Effector CD8-positive, alpha-beta T cell (primary cell): Measurements from ENCODE around the gene ZNF37A.
"Not testable (repeated sequence)": the region's sequence is repeated elsewhere in the genome, so short reads cannot be mapped to it uniquely, and the experiment has no call there.

Experiments used
- DNase-seq: peaks from one replicate; lab custom pipeline; 2025; lab: John Stamatoyannopoulos, UW

ZNF37A gene

DNA sequence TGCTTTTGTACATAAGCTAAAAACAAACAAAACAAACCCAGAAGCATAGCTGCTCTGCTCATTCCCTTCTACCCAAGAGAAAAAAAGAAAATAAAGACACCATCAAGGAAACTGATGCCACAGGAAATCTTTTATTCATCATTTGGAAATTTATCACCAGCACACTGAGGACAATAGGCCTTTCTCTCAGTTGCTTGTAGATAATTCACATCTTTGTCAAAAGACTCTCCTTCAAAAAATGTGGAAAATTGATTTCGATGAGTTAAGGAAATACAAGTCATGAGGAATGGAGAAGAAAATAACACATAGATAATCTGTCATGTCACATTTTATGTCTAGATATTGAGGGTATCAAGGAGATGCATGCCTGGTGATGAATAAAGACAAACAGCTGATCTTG is 53.5 kb downstream of the ZNF37A start:
- DNase-seq, result no peak

GRCh38 chr10:38150891-38151463 is 56.8 kb downstream of the ZNF37A start:
- DNase-seq, result not testable (repeated sequence)

DNA sequence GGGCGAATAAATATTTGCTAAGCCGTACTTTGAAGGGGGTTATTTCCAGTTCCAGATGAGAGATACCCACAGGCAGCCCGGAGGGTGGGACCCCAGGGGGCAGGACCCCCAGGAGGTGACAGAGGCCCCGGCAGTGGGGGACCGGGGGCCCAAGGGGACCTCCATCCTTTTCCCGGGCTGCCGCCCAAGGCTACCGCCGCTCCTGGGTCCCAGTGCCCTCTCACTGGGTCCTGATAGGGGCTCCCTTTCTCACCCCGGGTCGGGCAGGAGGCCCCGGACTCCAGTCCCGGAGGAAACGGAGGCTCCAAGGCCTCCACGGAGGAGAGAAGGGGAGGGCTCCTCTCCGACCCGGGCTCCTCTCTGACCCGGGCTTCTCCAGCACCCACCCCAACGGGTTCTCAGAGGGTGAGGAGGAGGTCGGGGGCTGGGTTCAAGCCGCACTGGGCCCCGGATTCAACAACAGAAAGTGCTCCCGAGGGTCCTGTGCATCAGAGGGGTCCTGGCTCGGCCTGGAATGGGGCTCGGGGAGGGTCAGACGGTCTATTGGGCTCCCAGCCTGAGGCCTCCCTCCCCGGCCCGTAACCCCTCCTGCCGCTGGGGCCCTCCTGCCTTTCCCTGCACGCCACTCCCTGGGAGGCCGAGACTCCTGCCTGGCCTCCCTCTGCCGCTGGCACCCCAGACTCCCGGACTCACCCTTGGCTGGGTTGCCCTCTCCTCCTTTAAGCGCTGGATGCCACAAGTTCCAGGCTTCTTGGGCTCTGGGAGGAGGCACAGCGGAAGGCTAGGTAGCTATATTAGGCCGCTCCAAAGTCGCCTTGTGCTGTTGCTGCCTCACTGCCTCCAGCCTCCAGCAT is 62.5 kb downstream of the ZNF37A start:
- DNase-seq, result no peak

GRCh38 chr10:38157270-38157685 is 63.1 kb downstream of the ZNF37A start:
- no peak for DNase-seq

- no peak for DNase-seq
Measured at GRCh38 chr10:38159004-38159403, 64.9 kb downstream of the ZNF37A start.

GRCh38 chr10:38163617-38164016 is 69.5 kb downstream of the ZNF37A start:
- no peak for DNase-seq

GRCh38 chr10:38174336-38174735 is 80.2 kb downstream of the ZNF37A start:
- DNase-seq, result no peak

DNA sequence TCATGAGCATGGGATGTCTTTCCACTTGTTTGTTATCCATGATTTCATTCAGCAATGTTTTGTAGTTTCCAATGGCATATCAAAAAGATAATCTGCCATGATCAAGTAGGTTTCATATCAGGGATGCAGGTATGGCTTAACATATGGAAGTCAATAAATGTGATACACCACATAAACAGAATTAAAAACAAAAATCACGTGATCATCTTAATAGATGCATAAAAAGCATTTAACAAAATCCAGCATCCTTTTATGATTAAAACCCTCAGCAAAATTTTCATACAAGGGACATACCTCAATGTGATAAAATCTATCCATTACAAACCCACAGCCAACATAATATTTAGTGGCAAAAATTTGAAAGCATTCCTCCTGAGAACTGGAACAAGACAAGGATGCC is 90.3 kb downstream of the ZNF37A start:
- DNase-seq, result no peak
